Measurements from ENCODE around the gene FUCA1. TPM values are rescaled to one million over a fixed set of nuclear protein-coding genes. Genes with fewer than 3 reads are reported as not detected.

Gene FUCA1
- total and polyA plus RNA-seq, 2 of the 8 experiments (the other 6 are each of a cell fraction or from before 2014, with no cell fraction given): 5.9 to 6.4 TPM

GRCh38 chr1:23799570-23800399 is 68.3 kb downstream of the FUCA1 start (continued):
- TF ChIP-seq EZH2 (IDR thresholded peaks at IDR 0.05; ENCODE audit: low read depth, low read length, severe bottlenecking): no peak
- no peak for TF ChIP-seq CHD7 (IDR thresholded peaks at IDR 0.05; ENCODE audit: insufficient replicate concordance, low read length)
- no peak for TF ChIP-seq CHD2 (IDR thresholded peaks at IDR 0.05; ENCODE audit: low read length)
- peak; percentile 23; the same call in 1 of the 2 replicates for TF ChIP-seq E2F6 (IDR thresholded peaks at IDR 0.05)
- TF ChIP-seq SIRT6 (IDR thresholded peaks at IDR 0.05; ENCODE audit: low read length): no peak
- no peak for TF ChIP-seq TCF12 (IDR thresholded peaks at IDR 0.05; ENCODE audit: low read depth, low read length)
- TF ChIP-seq TAF7 (optimal IDR thresholded peaks at IDR 0.05; ENCODE audit: borderline replicate concordance, low read depth, low read length): no peak
- TF ChIP-seq PHF8 (conservative IDR thresholded peaks at IDR 0.05; ENCODE audit: low read depth, low read length): no peak
- TF ChIP-seq TBP (IDR thresholded peaks at IDR 0.05; ENCODE audit: low read depth, low read length): 0 out of 2 replicates have a peak, but pooled peaks have one; percentile 12

Data from H1 (cell line).